Stimulated activated CD4-positive, alpha-beta T cell treated with anti-CD3 and anti-CD28 coated beads, Interleukin-15, amount 100 ng/mL, for 48 hours (primary cell): ENCODE measurements around the gene OR5C1.
"Not testable (repeated sequence)": the region's sequence is repeated elsewhere in the genome, so short reads cannot be mapped to it uniquely, and the experiment has no call there.

Experiments
- DNase-seq, 2 donors: peaks; one replicate each; pipeline ENCODE4 v3.0.0-alpha.2; 2020; ENCODE audit warnings: low read depth in 2 of 2

The OR5C1 gene

DNA sequence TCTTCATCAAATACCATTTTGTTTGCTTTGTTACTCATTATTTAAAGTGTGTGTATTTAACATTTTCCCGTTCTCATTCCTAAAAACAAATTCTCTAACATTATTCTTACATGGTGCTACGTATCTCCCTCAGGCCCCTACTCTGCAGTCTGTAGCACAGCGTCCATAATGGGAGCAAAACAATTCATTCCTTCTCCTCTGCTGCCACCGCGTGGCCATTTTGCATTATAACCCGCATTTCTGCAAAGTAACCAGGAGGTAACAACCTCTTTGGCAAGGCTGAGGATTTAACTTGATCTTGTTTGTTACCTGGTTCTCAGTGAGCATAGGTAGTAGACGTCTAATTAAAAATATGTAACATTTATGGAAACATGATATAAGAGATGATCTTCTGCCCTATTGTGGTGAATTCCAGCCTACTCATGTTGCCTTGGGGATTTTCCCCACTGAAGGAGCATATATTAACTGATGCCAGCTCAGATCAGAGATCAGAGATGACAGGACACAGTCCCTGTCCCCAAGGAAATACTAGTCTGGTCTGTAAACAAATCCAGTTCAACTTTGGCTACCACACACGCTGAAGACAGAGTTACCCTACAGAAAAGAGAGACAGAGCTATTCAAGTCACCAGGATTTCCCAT lies 21.7 kb downstream of the OR5C1 start:
- peak in 1 of 2 donors; percentile 56 for DNase-seq

DNA sequence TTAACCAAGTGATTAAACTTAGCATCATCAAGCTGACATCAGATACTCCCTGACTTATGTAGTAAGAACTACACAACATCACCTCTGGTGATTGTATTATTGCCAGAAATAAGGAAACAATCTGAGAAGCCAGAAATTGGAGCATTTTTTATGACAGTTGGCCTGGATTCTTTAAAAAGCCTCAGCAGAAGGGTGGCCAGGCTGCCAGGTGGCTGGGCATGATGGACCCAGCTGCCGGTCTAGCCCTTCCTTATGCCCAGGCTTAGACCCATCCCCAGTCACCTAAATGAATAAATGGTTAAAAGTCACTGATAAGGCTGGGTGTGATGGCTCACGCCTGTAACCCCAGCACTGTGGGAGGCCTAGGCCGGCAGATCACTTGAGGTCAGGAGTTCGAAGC lies 24.0 kb downstream of the OR5C1 start:
- no peak for DNase-seq

DNA sequence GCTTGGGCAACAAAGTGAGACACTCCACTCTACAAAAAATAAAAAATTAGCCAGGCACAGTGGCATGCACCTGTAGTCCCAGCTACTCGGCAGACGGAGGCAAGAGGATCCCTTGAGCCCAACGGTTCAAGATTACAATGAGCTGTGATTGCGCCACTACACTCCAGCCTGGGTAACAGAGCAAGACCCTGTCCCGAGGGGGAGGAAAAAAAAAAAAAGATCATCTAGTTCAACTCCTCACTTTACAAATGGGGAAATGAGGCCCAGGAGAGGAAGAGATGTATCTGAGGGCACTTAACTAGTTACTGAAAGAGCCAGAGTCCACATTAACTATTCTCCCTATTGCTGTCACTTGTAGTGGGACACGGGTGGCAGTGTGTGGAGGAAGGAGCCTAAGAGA lies 25.8 kb downstream of the OR5C1 start:
- no peak for DNase-seq

DNA sequence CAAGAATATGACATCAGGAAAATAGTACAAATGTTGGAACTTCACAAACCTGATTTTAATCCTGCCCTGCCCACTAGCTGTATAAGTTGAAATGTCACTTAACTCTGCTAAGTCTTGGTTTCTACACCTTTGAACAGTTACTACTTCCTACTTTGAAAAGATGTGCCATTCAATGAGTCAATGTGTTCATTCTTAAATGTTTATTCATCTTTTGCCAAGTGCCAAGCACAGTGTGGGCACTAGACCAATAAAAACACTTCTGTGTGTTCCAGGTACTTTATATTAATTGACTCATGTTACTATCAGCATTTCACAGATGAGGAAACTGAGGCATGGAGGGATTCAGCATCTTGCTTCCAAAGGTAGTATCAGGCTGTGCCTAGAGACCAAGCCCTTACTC lies 26.8 kb downstream of the OR5C1 start:
- no peak for DNase-seq

DNA sequence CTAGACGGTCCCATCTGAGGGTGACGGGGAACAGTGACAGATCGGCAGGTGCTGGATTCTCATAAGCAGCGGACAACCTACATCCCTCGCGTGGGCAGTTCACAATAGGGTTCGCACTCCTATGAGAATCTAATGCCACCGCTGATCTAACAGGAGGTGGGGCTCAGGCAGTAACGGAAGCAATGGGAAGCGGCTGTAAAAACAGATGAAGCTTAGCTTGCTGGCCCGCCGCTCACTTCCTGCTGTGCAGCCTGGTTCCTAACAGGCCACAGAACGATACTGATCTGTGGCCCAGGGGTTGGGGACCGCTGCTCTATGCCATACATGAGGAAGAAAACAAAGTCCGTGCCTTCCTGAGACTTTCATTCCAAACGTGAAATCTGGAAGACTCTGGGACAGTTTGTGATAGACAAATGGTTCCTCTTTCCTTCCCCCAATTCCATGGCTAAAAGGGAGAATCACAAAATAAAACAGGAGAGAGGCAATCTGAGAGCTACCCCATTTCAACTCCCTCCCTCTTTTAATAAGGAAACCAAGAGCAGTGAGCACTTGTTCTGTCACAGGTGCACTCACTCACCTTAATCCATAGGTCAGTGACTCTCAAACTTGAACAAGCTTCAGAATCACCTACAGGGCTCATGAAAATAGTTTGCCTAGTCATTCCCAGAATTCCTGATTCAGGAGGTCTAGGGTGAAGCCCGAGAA lies 27.6 kb downstream of the OR5C1 start:
- peak in 1 of 2 donors; percentile 19 for DNase-seq

DNA sequence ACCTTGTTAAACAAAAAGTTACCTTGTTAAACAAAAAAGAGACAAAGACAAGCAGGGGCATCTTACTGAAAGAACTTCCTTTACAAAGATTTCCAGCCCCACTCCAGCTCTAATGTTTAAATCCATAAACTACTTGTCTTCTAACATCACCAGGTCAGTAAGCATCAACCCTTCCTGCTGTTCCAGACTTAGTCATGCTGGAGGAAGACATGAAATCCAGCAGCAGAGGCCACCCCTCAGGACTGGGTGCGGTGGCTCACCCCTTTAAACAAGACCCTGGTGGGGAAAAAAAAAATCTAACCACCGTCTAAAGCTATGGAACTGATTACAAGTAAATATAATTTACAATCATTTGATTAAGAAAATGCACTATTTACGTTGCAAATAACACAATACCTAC lies 30.6 kb downstream of the OR5C1 start:
- no peak for DNase-seq

DNA sequence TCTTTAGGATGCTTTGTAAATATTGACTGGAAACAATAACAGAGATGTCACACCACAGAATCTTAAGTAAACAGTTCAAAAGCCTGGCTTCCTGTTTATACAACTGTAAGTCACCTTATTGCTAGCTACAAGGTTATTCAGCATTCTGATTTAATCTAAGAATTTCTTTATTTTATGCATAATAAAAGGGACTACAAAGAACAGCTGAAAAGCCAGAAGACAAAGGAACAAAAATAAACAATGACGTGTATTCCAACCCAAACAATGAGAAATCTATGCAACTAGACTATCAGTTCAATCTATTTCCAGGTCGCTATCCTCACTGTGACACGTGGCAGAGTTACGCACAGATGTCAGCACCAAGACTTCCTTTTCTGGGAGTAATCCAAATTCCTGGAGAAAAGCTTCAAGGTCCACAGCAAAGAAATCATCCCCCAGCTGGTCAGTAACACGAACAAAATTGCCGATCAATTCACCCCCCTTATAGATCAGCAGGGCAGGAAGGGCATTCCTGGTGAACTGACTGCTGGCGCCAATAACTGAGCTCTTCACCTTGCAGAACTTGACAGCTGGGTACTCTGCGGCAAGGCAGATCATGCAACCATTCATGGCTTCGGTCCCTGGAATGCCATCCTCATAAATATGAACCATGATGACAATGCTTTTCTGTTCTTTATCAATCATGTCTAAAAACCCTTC lies 31.2 kb downstream of the OR5C1 start:
- DNase-seq, result no peak

DNA sequence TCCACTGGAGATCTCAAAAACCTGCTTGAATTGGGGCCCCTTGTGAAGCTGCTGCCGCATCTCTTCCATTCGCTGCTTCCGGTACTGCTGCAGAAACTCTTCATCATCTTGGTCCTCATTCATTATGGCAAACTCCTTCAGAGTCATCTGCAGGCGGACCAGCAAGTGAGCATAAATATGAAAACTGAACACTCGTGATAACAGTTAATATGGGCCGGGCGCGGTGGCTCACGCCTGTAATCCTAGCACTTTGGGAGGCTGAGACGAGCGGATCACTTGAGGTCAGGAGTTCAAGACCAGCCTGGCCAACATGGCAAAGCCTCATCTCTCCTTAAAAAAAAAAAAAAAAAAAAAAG lies 31.7 kb downstream of the OR5C1 start:
- DNase-seq, result no peak

DNA sequence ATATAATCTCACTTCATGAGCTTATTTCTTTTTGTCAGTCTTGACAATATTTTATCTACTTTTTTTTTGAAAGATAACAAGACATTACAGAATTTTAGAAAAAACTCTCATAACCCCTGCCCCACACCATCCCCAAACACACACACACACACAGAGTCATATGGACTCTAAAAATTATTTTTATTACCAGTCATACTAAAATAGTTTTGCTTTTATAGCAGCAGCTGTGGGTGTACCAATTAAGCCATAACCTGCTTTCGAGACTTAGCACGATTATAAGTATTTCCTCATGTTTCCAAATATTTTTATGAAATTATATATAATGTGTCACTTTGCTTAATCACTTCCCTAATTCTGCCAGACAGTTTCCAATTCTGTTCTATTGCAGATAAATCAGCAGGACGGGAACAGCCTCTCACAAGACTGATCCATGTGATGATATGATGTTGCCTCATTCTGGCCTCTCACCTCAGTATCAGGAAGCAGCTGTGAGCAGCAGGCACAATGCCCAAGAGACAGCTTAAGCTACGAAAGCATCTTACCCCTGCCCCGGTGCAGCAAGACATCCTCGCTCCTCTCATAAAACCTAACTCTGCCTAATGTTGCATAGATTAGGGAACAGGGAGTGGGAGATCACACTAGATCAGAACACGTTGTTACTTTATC lies 32.7 kb downstream of the OR5C1 start:
- DNase-seq, result no peak

DNA sequence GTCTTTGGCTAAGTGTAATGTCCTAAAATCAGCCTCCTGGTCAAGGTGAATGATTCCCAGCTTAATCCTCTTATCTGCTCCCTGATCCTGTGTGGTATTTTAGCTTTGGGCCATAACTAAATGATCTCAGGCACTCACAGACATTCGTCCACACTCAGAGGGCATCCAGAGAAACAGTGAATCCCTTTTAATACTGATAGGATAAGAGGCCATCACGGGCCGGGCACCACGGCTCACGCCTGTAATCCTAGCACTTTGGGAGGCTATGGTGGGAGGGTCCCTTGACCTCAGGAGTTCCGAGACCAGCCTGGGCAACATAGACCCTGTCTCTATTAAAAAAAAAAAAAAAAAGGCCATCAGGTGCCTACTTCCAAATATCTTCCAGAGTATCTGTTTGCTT lies 33.3 kb downstream of the OR5C1 start:
- DNase-seq, result no peak

DNA sequence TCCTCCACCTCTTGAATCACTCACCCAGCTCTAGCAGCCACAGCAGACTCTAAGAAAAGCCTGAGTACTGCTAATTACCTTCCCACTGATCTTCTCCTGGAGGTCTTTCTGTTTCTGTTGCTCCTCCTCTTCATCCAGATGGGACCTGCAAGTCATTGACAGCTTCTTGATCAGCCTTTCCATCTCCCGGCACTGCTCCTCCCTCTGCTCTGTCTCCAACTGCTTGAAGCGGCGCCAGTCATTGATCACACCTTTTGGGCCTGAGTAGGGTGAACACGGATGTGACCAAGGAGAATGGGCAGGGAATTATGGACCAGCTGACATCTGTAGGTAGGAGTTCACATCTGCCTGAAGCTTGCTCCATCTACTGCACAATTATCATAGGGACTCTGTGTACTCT lies 34.2 kb downstream of the OR5C1 start:
- DNase-seq, result no peak

DNA sequence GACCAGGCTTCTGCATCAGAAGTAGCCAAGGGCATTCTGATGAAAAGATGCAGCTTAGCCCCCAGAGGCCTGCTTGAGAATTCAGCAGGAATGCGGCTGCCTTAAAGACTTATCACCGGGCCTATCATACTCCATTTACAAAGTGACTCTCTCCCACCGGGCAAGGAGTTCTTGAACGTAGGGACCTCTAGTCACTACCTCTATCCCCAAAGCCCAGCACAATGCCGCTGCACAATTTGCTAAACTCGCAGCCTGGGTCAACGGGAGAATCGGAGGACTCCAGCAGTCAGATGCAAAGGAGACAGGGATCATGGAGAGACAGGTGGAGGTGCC lies 39.0 kb downstream of the OR5C1 start:
- DNase-seq, result no peak

DNA sequence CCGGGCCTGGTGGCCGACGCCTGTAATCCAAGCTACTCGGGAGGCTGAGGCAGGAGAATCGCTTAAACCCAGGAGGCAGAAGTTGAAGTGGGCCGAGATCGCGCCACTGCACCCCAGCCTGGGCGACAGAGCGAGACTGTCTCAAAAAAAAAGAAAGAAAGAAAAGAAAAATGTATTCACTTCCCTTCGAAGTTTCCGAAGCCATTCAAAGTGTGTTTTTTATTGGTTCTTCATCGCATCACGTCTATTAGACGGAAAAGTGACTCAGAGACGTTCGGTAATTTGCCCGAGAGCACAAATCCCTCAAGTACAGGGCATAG lies 40.2 kb downstream of the OR5C1 start:
- not testable (repeated sequence) for DNase-seq

DNA sequence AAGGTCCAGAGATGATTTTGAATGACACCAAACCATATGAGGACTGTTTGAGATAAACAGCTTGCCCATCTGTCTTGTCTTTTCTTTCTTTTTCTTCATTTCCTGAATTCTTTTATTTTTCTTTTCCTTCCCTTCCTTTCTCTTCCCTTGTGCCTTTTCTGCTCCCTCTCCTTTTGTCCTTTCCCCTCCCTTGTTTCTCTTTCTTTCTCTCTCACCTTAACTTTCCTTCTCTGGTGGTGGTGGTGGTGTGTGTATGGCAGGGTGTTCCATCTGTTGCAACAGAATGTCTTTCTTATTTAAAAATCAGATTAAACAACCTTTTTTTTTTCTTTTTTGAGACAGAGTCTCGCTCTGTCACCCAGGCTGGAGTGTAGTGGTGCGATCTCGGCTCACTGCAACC lies 43.5 kb downstream of the OR5C1 start:
- no peak for DNase-seq

DNA sequence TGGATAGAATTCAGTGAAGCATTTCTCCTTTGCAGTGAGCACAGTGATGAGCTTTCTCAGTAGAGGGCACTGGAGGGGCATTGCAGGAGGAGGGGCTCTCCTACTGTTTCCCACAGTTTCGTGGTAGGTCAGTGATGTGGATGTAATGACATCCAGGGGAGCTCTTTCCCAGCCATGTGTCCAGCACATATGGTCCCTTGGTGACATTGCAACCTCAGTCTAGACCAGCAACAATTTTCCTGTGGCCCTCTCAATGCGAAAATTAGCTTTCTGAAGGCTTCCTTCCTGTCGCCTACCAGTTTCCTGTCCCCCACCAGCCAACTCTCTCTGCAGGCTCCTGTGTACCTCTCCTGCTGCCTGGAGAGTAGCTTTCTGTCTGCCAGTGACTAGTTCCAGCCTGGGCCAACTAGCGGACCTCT lies 46.6 kb downstream of the OR5C1 start:
- DNase-seq, result no peak

DNA sequence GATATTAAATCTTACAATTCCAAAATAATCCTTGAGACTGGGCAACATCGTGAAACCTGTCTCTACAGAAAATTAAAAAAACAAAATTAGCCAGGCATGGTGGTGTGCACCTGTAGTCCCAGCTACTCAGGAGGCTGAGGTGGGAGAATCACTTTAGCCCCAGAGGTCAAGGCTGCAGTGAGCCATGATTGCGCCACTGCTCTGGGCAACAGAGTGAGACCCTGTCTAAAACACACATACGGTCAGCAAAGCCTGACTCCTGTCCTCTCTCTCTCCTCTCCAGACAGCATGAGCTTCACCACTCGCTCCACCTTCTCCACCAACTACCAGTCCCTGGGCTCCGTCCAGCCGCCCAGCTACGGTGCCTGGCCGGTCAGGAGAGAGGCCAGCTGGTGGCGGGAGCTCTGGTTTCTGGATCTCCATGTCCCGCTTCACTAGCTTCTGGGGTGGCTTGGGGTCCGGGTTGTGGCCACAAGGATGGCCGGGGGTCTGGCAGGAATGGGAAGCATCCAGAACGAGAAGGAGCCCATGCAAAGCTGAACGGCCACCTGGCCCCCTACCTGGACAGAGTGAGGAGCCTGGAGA lies 48.6 kb downstream of the OR5C1 start:
- DNase-seq, result no peak

DNA sequence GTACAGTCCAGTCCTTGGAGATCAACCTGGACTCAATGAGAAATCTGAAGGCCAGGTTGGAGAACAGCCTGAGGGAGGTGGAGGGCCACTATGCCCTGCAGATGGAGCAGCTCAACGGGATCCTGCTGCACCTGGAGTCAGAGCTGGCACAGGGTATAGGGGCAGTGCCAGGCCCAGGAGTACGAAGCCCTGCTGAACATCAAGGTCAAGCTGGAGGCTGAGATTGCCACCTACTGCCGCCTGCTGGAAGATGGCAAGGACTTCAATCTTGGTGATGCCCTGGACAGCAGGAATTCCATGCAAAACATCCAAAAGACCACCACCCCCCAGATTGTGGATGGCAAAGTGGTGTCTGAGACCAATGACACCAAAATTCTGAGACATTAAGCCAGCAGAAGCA lies 49.7 kb downstream of the OR5C1 start:
- not testable (repeated sequence) for DNase-seq
